ENCODE data around the gene ATXN10. TPM values are rescaled to one million over a fixed set of nuclear protein-coding genes. Genes with fewer than 3 reads are reported as not detected.

ATXN10 gene
- total and polyA plus RNA-seq, 2 experiments from 2014 or later = 99.0 to 163 TPM

DNA sequence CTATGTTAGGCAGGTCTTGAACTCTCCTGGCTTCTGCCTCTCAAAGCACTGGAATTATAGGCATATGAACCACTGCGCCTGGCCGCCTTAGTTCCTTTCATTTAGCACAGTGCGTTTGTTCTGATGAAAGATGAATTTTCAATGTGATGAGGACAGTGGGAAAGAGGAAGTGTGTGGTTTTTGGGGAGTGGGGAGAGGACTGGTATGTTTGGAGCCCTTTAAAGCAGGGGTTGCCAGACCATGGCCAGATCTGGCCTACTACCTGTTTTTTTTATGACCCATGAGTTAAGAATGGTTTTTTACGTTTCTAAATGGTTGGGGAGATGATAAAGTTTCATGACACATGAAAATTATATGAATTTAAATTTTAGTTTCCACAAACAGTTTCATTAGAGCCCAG is 12.5 kb downstream of the ATXN10 start:
- Mint-ChIP-seq H3K27ac (no peak overlapping the region), H3K4me3 (no peak overlapping the region), H3K9me3 (no peaks in the 10 kb centered on the region), H3K27me3 (ENCODE audit: insufficient read depth, low read depth, poor library complexity) (no peaks in the 10 kb centered on the region), H3K36me3 (ENCODE audit: low read depth) (no peaks in the 10 kb centered on the region), H3K4me1 (peaks cover 14% of the 10 kb centered on the region)
- no peak overlapping the region for H3K4me2 ChIP-seq
- H3K9me2 ChIP-seq (ENCODE audit: insufficient read depth) = no peaks in the 10 kb centered on the region
- ATAC-seq (no peak), DNase-seq (ENCODE audit: low spot score) (no peak)
- H3K4me1 ChIP-seq (ENCODE audit: insufficient read depth) = peaks cover 21% of the 10 kb centered on the region
- TF ChIP-seq POLR2AphosphoS5 (IDR thresholded peaks at IDR 0.05; ENCODE audit: low read depth) = no peak
- no peaks in the 10 kb centered on the region for H3K36me3 ChIP-seq (ENCODE audit: insufficient read depth)
- H3K27ac ChIP-seq (ENCODE audit: low read depth) = no peak overlapping the region
- no peaks in the 10 kb centered on the region for H3F3A ChIP-seq (replicated peaks; ENCODE audit: low read depth)
- no peak overlapping the region for H3K4me3 ChIP-seq
- H2AFZ ChIP-seq = no peak overlapping the region
- no peaks in the 10 kb centered on the region for H3K27me3 ChIP-seq (ENCODE audit: insufficient read depth)
- peaks cover 65% of the 10 kb centered on the region for H4K20me1 ChIP-seq (replicated peaks; ENCODE audit: insufficient read depth)
- H3K79me2 ChIP-seq (replicated peaks; ENCODE audit: insufficient read depth) = peaks cover 100% of the 10 kb centered on the region

DNA sequence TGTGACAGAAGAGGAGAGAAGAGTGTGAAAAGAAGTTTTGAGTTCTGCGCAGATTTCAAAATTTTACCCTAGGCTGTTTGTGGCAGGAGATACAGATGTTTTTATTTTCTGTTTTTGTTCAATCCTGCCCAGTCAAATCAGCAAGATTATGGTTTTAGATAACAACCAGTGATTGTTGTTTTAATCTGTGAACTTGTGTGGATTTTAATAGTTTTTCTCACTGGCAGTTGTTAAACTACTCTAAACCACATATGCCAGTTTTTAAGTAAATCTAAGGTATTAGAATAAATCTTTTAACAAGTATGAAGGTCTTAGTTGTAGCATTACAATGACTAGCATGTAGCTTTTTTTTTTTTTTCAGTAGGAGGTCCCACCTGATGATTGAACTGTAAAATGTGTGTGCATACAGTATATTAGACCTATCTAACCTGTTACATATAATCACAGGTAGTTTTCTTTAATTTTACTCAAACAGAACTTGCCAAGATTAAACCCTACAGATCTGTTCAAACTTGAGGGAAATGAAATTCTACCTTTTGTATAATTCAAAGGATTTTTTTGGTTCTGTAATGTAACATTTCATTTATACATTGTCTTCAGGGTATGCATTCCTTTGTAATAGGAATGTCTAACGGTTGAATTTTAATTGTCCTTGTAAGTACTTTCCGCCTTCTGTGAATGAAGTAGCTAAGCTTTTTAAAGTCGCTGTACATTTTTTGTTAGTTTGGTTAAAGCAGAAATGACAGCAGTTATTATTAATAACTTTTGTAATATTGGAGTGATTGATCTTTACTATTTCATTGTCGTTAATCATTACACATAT is 13.3 kb downstream of the ATXN10 start:
- ATAC-seq (no peak), DNase-seq (ENCODE audit: low spot score) (no peak)
- Mint-ChIP-seq H3K27me3 (ENCODE audit: insufficient read depth, low read depth, poor library complexity) (peaks cover 2% of the 10 kb centered on the region), H3K4me1 (peaks cover 14% of the 10 kb centered on the region), H3K4me3 (no peak overlapping the region), H3K27ac (no peak overlapping the region), H3K36me3 (ENCODE audit: low read depth) (peaks cover 4% of the 10 kb centered on the region), H3K9me3 (no peaks in the 10 kb centered on the region)
- Histone ChIP-seq H2AFZ (no peak overlapping the region), H3K9me2 (ENCODE audit: insufficient read depth) (no peaks in the 10 kb centered on the region), H3K79me2 (replicated peaks; ENCODE audit: insufficient read depth) (peaks cover 100% of the 10 kb centered on the region), H3F3A (replicated peaks; ENCODE audit: low read depth) (no peaks in the 10 kb centered on the region), H4K20me1 (replicated peaks; ENCODE audit: insufficient read depth) (peaks cover 64% of the 10 kb centered on the region), H3K27ac (ENCODE audit: low read depth) (no peak overlapping the region), H3K36me3 (ENCODE audit: insufficient read depth) (no peaks in the 10 kb centered on the region), H3K4me3 (no peak overlapping the region), H3K27me3 (ENCODE audit: insufficient read depth) (no peaks in the 10 kb centered on the region), H3K4me2 (no peak overlapping the region), H3K4me1 (ENCODE audit: insufficient read depth) (peaks cover 21% of the 10 kb centered on the region)
- TF ChIP-seq ZNF331 (CRISPR knock-in tag; IDR thresholded peaks at IDR 0.05; ENCODE audit: low read depth) (no peak), POLR2AphosphoS5 (IDR thresholded peaks at IDR 0.05; ENCODE audit: low read depth) (no peak), CREB1 (CRISPR knock-in tag; IDR thresholded peaks at IDR 0.05; ENCODE audit: low read depth) (no peak), JUNB (IDR thresholded peaks at IDR 0.05; ENCODE audit: unreplicated experiment) (no peak), EZH2phosphoT487 (IDR thresholded peaks at IDR 0.05; ENCODE audit: unreplicated experiment) (no peak)
- TF ChIP-seq, protein P1, sequence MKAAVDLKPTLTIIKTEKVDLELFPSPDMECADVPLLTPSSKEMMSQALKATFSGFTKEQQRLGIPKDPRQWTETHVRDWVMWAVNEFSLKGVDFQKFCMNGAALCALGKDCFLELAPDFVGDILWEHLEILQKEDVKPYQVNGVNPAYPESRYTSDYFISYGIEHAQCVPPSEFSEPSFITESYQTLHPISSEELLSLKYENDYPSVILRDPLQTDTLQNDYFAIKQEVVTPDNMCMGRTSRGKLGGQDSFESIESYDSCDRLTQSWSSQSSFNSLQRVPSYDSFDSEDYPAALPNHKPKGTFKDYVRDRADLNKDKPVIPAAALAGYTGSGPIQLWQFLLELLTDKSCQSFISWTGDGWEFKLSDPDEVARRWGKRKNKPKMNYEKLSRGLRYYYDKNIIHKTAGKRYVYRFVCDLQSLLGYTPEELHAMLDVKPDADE (IDR thresholded peaks at IDR 0.05) = no peak
- TF ChIP-seq, protein P2, sequence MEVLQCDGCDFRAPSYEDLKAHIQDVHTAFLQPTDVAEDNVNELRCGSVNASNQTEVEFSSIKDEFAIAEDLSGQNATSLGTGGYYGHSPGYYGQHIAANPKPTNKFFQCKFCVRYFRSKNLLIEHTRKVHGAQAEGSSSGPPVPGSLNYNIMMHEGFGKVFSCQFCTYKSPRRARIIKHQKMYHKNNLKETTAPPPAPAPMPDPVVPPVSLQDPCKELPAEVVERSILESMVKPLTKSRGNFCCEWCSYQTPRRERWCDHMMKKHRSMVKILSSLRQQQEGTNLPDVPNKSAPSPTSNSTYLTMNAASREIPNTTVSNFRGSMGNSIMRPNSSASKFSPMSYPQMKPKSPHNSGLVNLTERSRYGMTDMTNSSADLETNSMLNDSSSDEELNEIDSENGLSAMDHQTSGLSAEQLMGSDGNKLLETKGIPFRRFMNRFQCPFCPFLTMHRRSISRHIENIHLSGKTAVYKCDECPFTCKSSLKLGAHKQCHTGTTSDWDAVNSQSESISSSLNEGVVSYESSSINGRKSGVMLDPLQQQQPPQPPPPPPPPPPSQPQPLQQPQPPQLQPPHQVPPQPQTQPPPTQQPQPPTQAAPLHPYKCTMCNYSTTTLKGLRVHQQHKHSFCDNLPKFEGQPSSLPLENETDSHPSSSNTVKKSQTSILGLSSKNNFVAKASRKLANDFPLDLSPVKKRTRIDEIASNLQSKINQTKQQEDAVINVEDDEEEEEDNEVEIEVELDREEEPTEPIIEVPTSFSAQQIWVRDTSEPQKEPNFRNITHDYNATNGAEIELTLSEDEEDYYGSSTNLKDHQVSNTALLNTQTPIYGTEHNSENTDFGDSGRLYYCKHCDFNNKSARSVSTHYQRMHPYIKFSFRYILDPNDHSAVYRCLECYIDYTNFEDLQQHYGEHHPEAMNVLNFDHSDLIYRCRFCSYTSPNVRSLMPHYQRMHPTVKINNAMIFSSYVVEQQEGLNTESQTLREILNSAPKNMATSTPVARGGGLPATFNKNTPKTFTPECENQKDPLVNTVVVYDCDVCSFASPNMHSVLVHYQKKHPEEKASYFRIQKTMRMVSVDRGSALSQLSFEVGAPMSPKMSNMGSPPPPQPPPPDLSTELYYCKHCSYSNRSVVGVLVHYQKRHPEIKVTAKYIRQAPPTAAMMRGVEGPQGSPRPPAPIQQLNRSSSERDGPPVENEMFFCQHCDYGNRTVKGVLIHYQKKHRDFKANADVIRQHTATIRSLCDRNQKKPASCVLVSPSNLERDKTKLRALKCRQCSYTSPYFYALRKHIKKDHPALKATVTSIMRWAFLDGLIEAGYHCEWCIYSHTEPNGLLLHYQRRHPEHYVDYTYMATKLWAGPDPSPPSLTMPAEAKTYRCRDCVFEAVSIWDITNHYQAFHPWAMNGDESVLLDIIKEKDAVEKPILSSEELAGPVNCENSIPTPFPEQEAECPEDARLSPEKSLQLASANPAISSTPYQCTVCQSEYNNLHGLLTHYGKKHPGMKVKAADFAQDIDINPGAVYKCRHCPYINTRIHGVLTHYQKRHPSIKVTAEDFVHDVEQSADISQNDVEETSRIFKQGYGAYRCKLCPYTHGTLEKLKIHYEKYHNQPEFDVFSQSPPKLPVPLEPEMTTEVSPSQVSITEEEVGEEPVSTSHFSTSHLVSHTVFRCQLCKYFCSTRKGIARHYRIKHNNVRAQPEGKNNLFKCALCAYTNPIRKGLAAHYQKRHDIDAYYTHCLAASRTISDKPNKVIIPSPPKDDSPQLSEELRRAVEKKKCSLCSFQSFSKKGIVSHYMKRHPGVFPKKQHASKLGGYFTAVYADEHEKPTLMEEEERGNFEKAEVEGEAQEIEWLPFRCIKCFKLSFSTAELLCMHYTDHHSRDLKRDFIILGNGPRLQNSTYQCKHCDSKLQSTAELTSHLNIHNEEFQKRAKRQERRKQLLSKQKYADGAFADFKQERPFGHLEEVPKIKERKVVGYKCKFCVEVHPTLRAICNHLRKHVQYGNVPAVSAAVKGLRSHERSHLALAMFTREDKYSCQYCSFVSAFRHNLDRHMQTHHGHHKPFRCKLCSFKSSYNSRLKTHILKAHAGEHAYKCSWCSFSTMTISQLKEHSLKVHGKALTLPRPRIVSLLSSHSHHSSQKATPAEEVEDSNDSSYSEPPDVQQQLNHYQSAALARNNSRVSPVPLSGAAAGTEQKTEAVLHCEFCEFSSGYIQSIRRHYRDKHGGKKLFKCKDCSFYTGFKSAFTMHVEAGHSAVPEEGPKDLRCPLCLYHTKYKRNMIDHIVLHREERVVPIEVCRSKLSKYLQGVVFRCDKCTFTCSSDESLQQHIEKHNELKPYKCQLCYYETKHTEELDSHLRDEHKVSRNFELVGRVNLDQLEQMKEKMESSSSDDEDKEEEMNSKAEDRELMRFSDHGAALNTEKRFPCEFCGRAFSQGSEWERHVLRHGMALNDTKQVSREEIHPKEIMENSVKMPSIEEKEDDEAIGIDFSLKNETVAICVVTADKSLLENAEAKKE (CRISPR knock-in tag; IDR thresholded peaks at IDR 0.05) = no peak

Measured in GM23338 (cell line).